SU-DHL-6 (cell line): ENCODE measurements around the gene CHTF8.

Experiments used
- CTCF ChIP-seq: fragments of 200-600 bp; sonication (generic); IDR thresholded peaks from one replicate; pipeline ENCODE4 v1.5.1; 2017; ENCODE audit warnings: antibody characterized with exemption, mild to moderate bottlenecking, low read length, moderate library complexity; ENCODE audit not compliant: insufficient read depth, poor library complexity, severe bottlenecking
- EZH2phosphoT487 ChIP-seq: fragments of 200-600 bp; sonication (generic), shearing (Covaris generic); conservative IDR thresholded peaks from 2 replicates; pipeline ENCODE4 v1.6.1; 2018; ENCODE audit warnings: mild to moderate bottlenecking, antibody characterized with exemption, low read length, moderate library complexity, mixed read lengths

GRCh38 chr16:69108905-69109252 lies 23.5 kb downstream of the CHTF8 start:
- TF ChIP-seq CTCF (no peak), EZH2phosphoT487 (no peak)
